Muscle layer of duodenum (tissue), 2 donors: ENCODE measurements around the gene FBF1.
"Not testable (repeated sequence)": the region's sequence is repeated elsewhere in the genome, so short reads cannot be mapped to it uniquely, and the experiment has no call there.

ENCODE experiments used
- H3K27ac ChIP-seq: one replicate; pipeline ENCODE4 v1.7.0; 2013; ENCODE audit warnings: mild to moderate bottlenecking, low read length
- H3K27me3 ChIP-seq: one replicate; pipeline ENCODE4 v1.7.0; 2013; ENCODE audit warnings: low read depth, mild to moderate bottlenecking, control low read depth, low read length
- H3K36me3 ChIP-seq, 2 donors: one replicate each; pipeline ENCODE4 v1.7.0; 2013; ENCODE audit warnings: low read length in 2 of 2, control low read depth in 1 of 2, mild to moderate bottlenecking in 1 of 2; ENCODE audit not compliant: insufficient read depth in 2 of 2, control insufficient read depth in 1 of 2
- H3K4me1 ChIP-seq, 2 donors: one replicate each; pipeline ENCODE4 v1.7.0; 2013; ENCODE audit warnings: low read length in 2 of 2, mild to moderate bottlenecking in 2 of 2, control low read depth in 1 of 2, moderate library complexity in 1 of 2; ENCODE audit not compliant: insufficient read depth in 2 of 2, control insufficient read depth in 1 of 2
- H3K4me3 ChIP-seq, 2 donors: one replicate each; pipeline ENCODE4 v1.7.0; 2013; ENCODE audit warnings: low read length in 2 of 2, low read depth in 1 of 2, mild to moderate bottlenecking in 1 of 2
- H3K9me3 ChIP-seq, 2 donors: one replicate each; pipeline ENCODE4 v1.7.0; 2013; ENCODE audit warnings: low read length in 2 of 2, control low read depth in 1 of 2, mild to moderate bottlenecking in 1 of 2; ENCODE audit not compliant: control insufficient read depth in 1 of 2
- donor health status: healthy.

Gene FBF1

DNA sequence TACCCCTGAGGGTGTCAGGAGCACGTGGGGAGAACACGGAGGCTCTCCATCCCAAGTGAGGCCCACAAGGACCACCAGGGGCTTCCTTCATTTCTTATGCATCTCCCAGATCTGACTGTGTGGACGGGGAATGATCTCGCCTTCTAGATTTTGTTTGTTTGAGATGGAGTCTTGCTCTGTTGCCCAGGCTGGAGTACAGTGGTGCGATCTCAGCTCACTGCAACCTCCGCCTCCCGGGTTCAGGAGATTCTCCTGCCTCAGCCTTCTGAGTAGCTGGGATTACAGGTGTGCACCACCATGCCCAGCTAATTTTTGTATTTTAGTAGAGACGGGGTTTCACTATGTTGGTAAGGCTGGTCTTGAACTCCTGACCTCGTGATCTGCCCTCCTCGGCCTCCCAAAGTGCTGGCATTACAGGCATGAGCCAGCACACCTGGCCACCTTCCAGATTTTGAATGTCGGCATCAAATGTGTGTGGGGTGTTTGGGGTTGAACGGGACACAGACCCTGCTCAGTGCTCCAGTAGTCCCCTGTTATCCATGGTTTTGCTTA is 72.0 kb downstream of the FBF1 start:
- H3K27me3 ChIP-seq, H3K36me3 ChIP-seq, H3K27ac ChIP-seq, H3K9me3 ChIP-seq: not testable (repeated sequence)
- Histone ChIP-seq H3K4me1 (peaks cover 15 to 39% of the 10 kb centered on the region in 2 donors), H3K4me3 (peak overlapping the region in 1 of 2 donors; percentile 39)

DNA sequence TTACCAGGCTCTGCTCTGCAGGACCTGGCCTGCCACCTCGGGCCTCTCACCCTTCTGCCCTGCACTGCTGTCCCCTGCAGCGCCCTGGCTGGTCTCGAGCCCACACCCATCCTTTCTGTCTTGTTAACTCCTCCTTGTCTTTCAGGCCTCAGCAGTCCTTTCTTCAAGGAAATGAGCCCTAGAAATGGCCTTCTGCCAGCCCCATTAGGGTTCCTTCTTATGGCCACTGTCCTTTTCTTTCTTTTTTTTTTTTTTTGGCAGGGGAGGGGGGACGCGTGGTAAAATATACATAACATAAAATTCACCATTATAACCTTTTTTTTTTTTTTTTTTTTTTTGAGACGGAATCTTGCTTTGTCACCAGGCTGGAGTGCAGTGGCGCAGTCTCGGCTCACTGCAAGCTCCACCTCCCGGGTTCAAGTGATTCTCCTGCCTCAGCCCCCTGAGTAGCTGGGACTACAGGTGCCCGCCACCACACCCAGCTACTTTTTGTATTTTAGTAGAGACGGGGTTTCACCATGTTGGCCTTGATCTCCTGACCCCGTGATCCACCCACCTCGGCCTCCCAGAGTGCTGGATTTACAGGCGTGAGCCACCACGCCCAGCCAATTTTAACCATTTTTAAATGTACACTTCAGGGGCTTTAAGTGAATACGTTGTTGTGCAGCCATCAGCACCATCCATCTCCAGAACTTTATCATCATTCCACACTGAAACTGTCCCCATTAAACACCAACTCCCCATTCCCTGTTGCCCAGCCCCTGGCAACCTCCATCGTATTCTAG is 75.2 kb downstream of the FBF1 start:
- not testable (repeated sequence) for H3K27ac ChIP-seq, H3K36me3 ChIP-seq, H3K27me3 ChIP-seq, H3K4me3 ChIP-seq, H3K9me3 ChIP-seq
- peaks cover 10 to 25% of the 10 kb centered on the region in 2 donors for H3K4me1 ChIP-seq

DNA sequence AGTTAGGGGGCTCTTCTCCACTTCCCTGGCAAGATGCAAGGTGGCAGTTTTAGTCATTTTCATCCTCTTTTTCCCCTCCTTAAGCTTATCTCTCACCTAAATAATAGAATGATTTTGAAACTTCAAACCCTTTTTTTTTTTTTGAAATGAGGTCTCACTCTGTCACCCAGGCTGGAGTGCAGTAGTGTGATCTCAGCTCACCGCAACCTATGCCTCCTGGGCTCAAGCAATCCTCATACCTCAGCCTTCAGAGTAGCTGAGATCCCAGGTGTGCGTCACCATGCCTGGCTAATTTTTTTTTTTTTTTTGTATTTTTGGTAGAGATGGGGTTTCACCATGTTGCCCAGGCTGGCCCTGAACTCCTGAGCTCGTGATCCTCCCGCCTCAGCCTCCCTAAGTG is 76.0 kb downstream of the FBF1 start:
- Histone ChIP-seq H3K27ac (peak overlapping the region; percentile 61), H3K4me1 (peaks cover 9 to 20% of the 10 kb centered on the region in 2 donors)
- H3K4me3 ChIP-seq = not testable (repeated sequence)

DNA sequence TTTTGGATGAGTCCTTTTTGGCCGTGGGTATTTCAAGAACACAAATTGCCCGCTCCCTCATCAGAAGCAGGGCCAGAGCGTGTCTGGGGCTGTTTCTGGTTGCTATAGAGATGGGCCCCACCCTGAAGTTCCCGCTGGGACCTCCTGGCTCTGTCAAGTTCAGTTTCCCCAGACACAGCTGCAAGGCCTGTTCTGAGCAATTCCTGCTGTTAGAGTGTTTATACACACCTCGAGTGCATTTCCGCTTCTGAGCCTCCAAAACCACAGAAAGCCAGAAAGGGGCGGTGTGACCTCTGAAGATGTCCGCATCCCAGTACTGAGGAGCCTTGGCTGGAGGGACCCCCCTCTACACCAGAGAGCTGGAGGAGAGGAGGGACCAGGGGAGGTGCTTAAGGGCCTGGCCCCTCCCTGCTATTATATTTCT is 76.4 kb downstream of the FBF1 start:
- no peaks in the 10 kb centered on the region for H3K27me3 ChIP-seq
- no peaks in the 10 kb centered on the region for H3K36me3 ChIP-seq
- peaks cover 4 to 16% of the 10 kb centered on the region in 2 donors for H3K4me1 ChIP-seq
- no peaks in the 10 kb centered on the region for H3K9me3 ChIP-seq
- peak overlapping the region; percentile 61 for H3K27ac ChIP-seq
- H3K4me3 ChIP-seq = no peak overlapping the region

More for the DNA sequence above, 76.0 kb downstream of the FBF1 start:
- not testable (repeated sequence) for H3K27me3 ChIP-seq, H3K9me3 ChIP-seq, H3K36me3 ChIP-seq

DNA sequence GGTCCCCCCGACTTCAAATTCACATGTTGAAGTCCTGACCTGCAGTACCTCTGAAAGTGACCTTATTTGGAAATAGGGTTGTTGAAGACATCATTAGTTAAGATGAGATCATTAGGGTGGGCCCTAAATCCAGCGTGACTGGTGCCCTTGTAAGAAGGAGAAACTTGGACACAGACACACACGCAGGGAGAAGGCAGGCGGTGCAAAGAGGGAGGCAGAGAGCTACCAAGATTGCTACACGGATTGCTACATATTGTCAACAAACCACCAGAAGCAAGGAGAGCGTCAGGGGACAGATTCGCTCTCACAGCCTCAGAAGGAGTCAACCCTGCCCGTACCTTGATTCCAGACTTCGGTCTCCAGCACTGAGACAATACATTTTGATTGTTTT is 78.9 kb downstream of the FBF1 start:
- Histone ChIP-seq H3K4me1 (peaks cover 0 to 14% of the 10 kb centered on the region in 2 donors), H3K27ac (peak overlapping the region; percentile 60), H3K36me3 (no peaks in the 10 kb centered on the region), H3K27me3 (no peaks in the 10 kb centered on the region), H3K9me3 (no peaks in the 10 kb centered on the region), H3K4me3 (no peak overlapping the region)
